ENCODE results near the gene GPRIN1. TPM values are rescaled to one million over a fixed set of nuclear protein-coding genes. Genes with fewer than 3 reads are reported as not detected.

GPRIN1 gene
- total RNA-seq, 1 donor from 2014 or later: 17.3 TPM

- H3K36me3 ChIP-seq (ENCODE audit: control insufficient read depth, insufficient read depth, low read length): no peaks in the 10 kb centered on the region
- DNase-seq (ENCODE audit: low read depth): no peak
- H3K4me3 ChIP-seq (ENCODE audit: low read depth, low read length): no peak overlapping the region
- H3K27me3 ChIP-seq (ENCODE audit: control insufficient read depth, insufficient read depth, low read length): no peaks in the 10 kb centered on the region
- TF ChIP-seq CTCF (IDR thresholded peaks at IDR 0.05; ENCODE audit: insufficient read depth, low read length, poor library complexity, severe bottlenecking): no peak
Measured at GRCh38 chr5:176597417-176598389, 12.3 kb downstream of the GPRIN1 start.

- no peaks in the 10 kb centered on the region for H3K36me3 ChIP-seq (ENCODE audit: control insufficient read depth, insufficient read depth, low read length)
- H3K27me3 ChIP-seq (ENCODE audit: control insufficient read depth, insufficient read depth, low read length): no peaks in the 10 kb centered on the region
- DNase-seq (ENCODE audit: low read depth): no peak
- H3K4me3 ChIP-seq (ENCODE audit: low read depth, low read length): no peak overlapping the region
- no peak for TF ChIP-seq CTCF (IDR thresholded peaks at IDR 0.05; ENCODE audit: insufficient read depth, low read length, poor library complexity, severe bottlenecking)
Measured at GRCh38 chr5:176596689-176597416, 13.1 kb downstream of the GPRIN1 start.

GRCh38 chr5:176596069-176596644 lies 13.8 kb downstream of the GPRIN1 start:
- TF ChIP-seq CTCF (IDR thresholded peaks at IDR 0.05; ENCODE audit: insufficient read depth, low read length, poor library complexity, severe bottlenecking): no peak
- no peak overlapping the region for H3K4me3 ChIP-seq (ENCODE audit: low read depth, low read length)
- H3K36me3 ChIP-seq (ENCODE audit: control insufficient read depth, insufficient read depth, low read length): no peaks in the 10 kb centered on the region
- no peaks in the 10 kb centered on the region for H3K27me3 ChIP-seq (ENCODE audit: control insufficient read depth, insufficient read depth, low read length)
- no peak for DNase-seq (ENCODE audit: low read depth)

GRCh38 chr5:176595386-176595943 lies 14.5 kb downstream of the GPRIN1 start:
- DNase-seq (ENCODE audit: low read depth): no peak
- no peak for TF ChIP-seq CTCF (IDR thresholded peaks at IDR 0.05; ENCODE audit: insufficient read depth, low read length, poor library complexity, severe bottlenecking)
- no peak overlapping the region for H3K4me3 ChIP-seq (ENCODE audit: low read depth, low read length)
- no peaks in the 10 kb centered on the region for H3K27me3 ChIP-seq (ENCODE audit: control insufficient read depth, insufficient read depth, low read length)
- H3K36me3 ChIP-seq (ENCODE audit: control insufficient read depth, insufficient read depth, low read length): no peaks in the 10 kb centered on the region

GRCh38 chr5:176594554-176594953 lies 15.4 kb downstream of the GPRIN1 start:
- Histone ChIP-seq H3K36me3 (ENCODE audit: control insufficient read depth, insufficient read depth, low read length) (no peaks in the 10 kb centered on the region), H3K27me3 (ENCODE audit: control insufficient read depth, insufficient read depth, low read length) (no peaks in the 10 kb centered on the region), H3K4me3 (ENCODE audit: low read depth, low read length) (no peak overlapping the region)
- TF ChIP-seq CTCF (IDR thresholded peaks at IDR 0.05; ENCODE audit: insufficient read depth, low read length, poor library complexity, severe bottlenecking): no peak
- no peak for DNase-seq (ENCODE audit: low read depth)

Measured in kidney epithelial cell (primary cell).